Tibial artery (tissue), 4 donors: ENCODE measurements around the gene KLHL18.
"Not testable (repeated sequence)": the region's sequence is repeated elsewhere in the genome, so short reads cannot be mapped to it uniquely, and the experiment has no call there.

Experiments
- DNase-seq, 2 donors: peaks; one replicate each; pipeline ENCODE4 v3.0.0-alpha.2; 2019
- H3K27ac ChIP-seq, 2 donors: fragments of 200-600 bp; sonication (generic) in 1 of 2; 1 replicate in 1 of 2; 2 replicates in 1 of 2; pipeline ENCODE4 v1.5.1; 2018 to 2019; ENCODE audit warnings: mild to moderate bottlenecking in 1 of 2
- H3K27me3 ChIP-seq, 2 donors: fragments of 200-600 bp; sonication (generic) in 1 of 2; one replicate each; pipeline versions ENCODE4 v1.5.1 to v1.6.0; 2016 to 2019
- H3K36me3 ChIP-seq, 3 donors: fragments of 200-600 bp; sonication (generic) in 2 of 3; one replicate each; pipeline ENCODE4 v1.5.1; 2016 to 2019; ENCODE audit warnings: mild to moderate bottlenecking in 2 of 3
- H3K4me1 ChIP-seq, 4 donors: fragments of 200-600 bp; sonication (generic) in 2 of 4; 1 replicate in 3 of 4; 2 replicates in 1 of 4; pipeline ENCODE4 v1.5.1; 2016 to 2019
- H3K4me3 ChIP-seq, 2 donors: fragments of 200-600 bp; sonication (generic) in 1 of 2; 1 replicate in 1 of 2; 2 replicates in 1 of 2; pipeline ENCODE4 v1.5.1; 2018 to 2019; ENCODE audit warnings: mild to moderate bottlenecking in 2 of 2
- H3K9me3 ChIP-seq, 3 donors: fragments of 200-600 bp; sonication (generic) in 1 of 3; one replicate each; pipeline ENCODE4 v1.5.1; 2016 to 2019
- CTCF ChIP-seq, 2 experiments: fragments of 200-600 bp in 1 of 2; fragments of 450-650 bp in 1 of 2; IDR thresholded peaks; one replicate each; pipeline ENCODE4 v1.5.1; 2017 to 2019; ENCODE audit warnings: antibody characterized with exemption in 2 of 2, mild to moderate bottlenecking in 1 of 2, moderate library complexity in 1 of 2
- intact Hi-C: fragments of 100-400 bp; cut with DNase I; formaldehyde crosslinking; loops from one replicate; pipeline ENCODE4 v1.15.0; 2023; ENCODE audit warnings: low total_unique reads

Gene KLHL18

GRCh38 chr3:47296562-47297302 lies 14.0 kb downstream of the KLHL18 start:
- peaks cover 0 to 5% (median 0%) of the 10 kb centered on the region in 4 donors for H3K4me1 ChIP-seq
- TF ChIP-seq CTCF (IDR thresholded peaks at IDR 0.05), result no peak
- no peak overlapping the region for H3K4me3 ChIP-seq
- H3K9me3 ChIP-seq, result no peaks in the 10 kb centered on the region
- H3K36me3 ChIP-seq, result peaks cover 0 to 4% (median 3%) of the 10 kb centered on the region in 3 donors
- no peak overlapping the region for H3K27ac ChIP-seq
- intact Hi-C loops, result no loop called here
- DNase-seq, result no peak
- H3K27me3 ChIP-seq, result no peaks in the 10 kb centered on the region

DNA sequence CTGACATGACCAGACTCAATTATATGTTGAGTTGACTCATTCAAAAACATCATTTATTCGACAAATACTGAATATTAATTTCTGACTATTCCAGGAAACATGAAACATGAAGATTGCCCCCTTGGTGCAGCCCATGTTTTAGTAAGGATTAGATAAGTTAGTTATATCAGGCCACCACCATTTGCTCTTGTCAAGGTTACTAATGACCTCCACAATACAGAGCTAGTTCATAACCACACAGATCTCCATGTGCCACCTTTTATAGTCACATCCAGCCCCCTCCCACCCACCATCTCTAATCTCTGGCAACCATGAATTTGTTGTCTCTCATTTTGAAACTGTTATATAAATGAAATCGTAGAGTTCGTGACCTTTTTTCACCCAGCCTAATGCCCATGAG lies 15.7 kb downstream of the KLHL18 start:
- Histone ChIP-seq H3K9me3 (no peaks in the 10 kb centered on the region), H3K4me1 (peaks cover 0 to 5% (median 0%) of the 10 kb centered on the region in 4 donors), H3K27ac (no peak overlapping the region), H3K4me3 (no peak overlapping the region), H3K36me3 (peaks cover 5 to 20% (median 18%) of the 10 kb centered on the region in 3 donors), H3K27me3 (no peaks in the 10 kb centered on the region)
- intact Hi-C loops, result no loop called here
- no peak for DNase-seq
- no peak for TF ChIP-seq CTCF (IDR thresholded peaks at IDR 0.05)

DNA sequence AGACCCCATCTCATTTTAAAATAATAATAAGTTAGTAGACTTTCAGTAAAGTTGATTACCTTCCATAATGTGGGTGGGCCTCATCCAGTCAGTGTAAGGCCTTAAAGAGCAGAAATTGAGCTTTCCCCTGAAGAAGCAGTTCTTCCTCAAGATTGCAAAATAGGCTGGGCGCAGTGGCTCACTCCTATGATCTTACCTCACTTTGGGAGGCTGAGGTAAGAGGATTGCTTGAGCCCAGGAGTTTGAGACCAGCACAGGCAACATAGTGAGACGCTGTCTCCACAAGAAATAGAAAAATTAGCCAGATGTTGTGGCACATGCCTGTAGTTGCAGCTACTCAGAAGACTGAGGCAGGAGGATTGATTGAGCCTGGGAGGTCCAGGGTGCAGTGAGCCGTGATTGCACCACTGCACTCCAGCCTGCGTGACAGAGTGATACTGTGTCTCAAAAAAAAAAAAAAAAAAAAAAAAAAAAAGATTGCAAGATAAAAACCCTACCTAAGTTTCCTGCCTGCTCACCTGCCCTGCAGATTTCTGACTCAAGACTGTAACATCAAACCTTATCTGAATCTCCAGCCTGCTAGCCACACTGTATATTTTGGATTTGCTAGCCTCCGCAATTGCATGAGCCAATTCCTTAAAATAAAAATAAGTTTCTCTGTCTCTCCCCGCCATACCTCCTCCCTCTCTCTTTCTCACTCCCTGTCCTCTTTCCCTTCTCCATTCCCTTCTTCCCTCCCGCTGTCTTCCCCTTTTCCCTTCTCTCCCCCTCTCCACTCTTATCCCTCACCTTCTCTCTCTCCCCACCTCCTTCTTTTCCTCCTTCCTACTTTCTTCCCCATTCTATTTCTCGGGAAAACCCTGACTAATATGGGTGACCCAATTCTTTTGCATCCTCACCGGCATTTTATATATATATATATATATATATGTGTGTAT lies 16.9 kb downstream of the KLHL18 start:
- H3K27me3 ChIP-seq, result no peaks in the 10 kb centered on the region
- intact Hi-C loops, result no loop called here
- no peak overlapping the region for H3K4me3 ChIP-seq
- no peak overlapping the region for H3K27ac ChIP-seq
- no peak for DNase-seq
- H3K4me1 ChIP-seq, result peaks cover 0 to 5% (median 0%) of the 10 kb centered on the region in 4 donors
- TF ChIP-seq CTCF (IDR thresholded peaks at IDR 0.05), result no peak
- peaks cover 5 to 21% (median 18%) of the 10 kb centered on the region in 3 donors for H3K36me3 ChIP-seq
- H3K9me3 ChIP-seq, result no peaks in the 10 kb centered on the region

- Histone ChIP-seq H3K27me3 (no peaks in the 10 kb centered on the region), H3K4me3 (no peak overlapping the region), H3K9me3 (no peaks in the 10 kb centered on the region), H3K36me3 (peaks cover 5 to 21% (median 18%) of the 10 kb centered on the region in 3 donors), H3K4me1 (peaks cover 0 to 1% (median 0%) of the 10 kb centered on the region in 4 donors), H3K27ac (no peak overlapping the region)
- TF ChIP-seq CTCF (IDR thresholded peaks at IDR 0.05), result no peak
- intact Hi-C loops, result no loop called here
- DNase-seq, result no peak
Measured at GRCh38 chr3:47301456-47301855, 18.7 kb downstream of the KLHL18 start.

DNA sequence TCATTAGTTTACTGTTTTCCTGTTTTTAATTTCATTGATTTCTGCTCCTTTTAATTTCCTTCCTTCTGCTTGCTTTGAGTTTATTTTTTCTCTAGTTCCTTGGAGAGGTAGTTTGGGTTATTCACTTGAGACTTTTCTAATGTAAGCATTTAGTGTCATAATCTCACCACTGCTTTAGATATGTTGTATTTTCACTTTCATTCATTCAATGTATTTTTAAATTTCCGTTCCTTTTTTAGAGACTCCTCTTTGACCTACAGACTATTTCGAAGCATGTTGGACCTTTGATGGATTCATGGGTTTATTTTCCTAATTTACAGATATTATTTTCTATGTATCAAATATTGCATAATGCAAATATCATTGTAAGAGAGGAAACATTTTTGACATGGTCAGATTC lies 23.3 kb downstream of the KLHL18 start:
- H3K27me3 ChIP-seq, result no peaks in the 10 kb centered on the region
- H3K36me3 ChIP-seq, result peaks cover 5 to 21% (median 18%) of the 10 kb centered on the region in 3 donors
- intact Hi-C loops, result no loop called here
- no peak overlapping the region for H3K27ac ChIP-seq
- no peak overlapping the region for H3K4me3 ChIP-seq
- no peak for TF ChIP-seq CTCF (IDR thresholded peaks at IDR 0.05)
- H3K9me3 ChIP-seq, result no peaks in the 10 kb centered on the region
- peaks cover 0 to 9% (median 0%) of the 10 kb centered on the region in 4 donors for H3K4me1 ChIP-seq
- DNase-seq, result no peak

DNA sequence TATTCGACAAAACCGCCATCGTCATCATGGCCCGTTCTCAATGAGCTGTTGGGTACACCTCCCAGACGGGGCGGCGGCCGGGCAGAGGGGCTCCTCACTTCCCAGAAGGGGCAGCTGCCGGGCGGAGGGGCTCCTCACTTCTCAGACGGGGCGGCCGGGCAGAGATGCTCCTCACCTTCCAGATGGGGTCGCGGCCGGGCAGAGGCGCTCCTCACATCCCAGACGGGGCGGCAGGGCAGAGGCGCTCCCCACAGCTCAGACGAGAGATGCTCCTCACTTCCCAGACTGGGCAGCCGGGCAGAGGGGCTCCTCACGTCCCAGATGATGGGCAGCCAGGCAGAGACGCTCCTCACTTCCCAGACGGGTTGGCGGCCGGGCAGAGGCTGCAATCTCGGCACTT lies 26.5 kb downstream of the KLHL18 start:
- H3K36me3 ChIP-seq, DNase-seq, H3K4me1 ChIP-seq, H3K9me3 ChIP-seq, intact Hi-C loops, H3K4me3 ChIP-seq, H3K27ac ChIP-seq, H3K27me3 ChIP-seq: not testable (repeated sequence)
